ENCODE measurements around the gene LRRC9. TPM values are rescaled to one million over a fixed set of nuclear protein-coding genes. Genes with fewer than 3 reads are reported as not detected.

Gene LRRC9
- total and polyA plus RNA-seq, 2 of the 13 experiments (the other 11 are each of a cell fraction or from before 2014, with no cell fraction given), result 0.08 to 0.18 TPM

- TF ChIP-seq ZBTB8A (CRISPR knock-in tag; IDR thresholded peaks at IDR 0.05; ENCODE audit: borderline replicate concordance, low read depth) (no peak), MYNN (CRISPR knock-in tag; IDR thresholded peaks at IDR 0.05; ENCODE audit: low read depth) (no peak), ZNF609 (CRISPR knock-in tag; IDR thresholded peaks at IDR 0.05; ENCODE audit: borderline replicate concordance) (no peak), HNRNPLL (IDR thresholded peaks at IDR 0.05; ENCODE audit: low read depth, low read length, poor library complexity, severe bottlenecking) (peak; percentile 68), ZNF543 (CRISPR knock-in tag; IDR thresholded peaks at IDR 0.05) (no peak), ZNF121 (CRISPR knock-in tag; IDR thresholded peaks at IDR 0.05) (no peak), ZZZ3 (CRISPR knock-in tag; IDR thresholded peaks at IDR 0.05; ENCODE audit: borderline replicate concordance) (no peak), CHD4 (IDR thresholded peaks at IDR 0.05; ENCODE audit: borderline replicate concordance, low read length) (no peak), ZBTB4 (CRISPR knock-in tag; IDR thresholded peaks at IDR 0.05; ENCODE audit: borderline replicate concordance) (no peak), ZNF703 (CRISPR knock-in tag; IDR thresholded peaks at IDR 0.05; ENCODE audit: borderline replicate concordance) (no peak), NFRKB (IDR thresholded peaks at IDR 0.05) (no peak), THAP11 (CRISPR knock-in tag; IDR thresholded peaks at IDR 0.05) (0 out of 2 replicates have a peak, but pooled peaks have one; percentile 22), ZXDC (CRISPR knock-in tag; IDR thresholded peaks at IDR 0.05) (no peak), ETV6 (CRISPR knock-in tag; conservative IDR thresholded peaks at IDR 0.05) (no peak), SP140L (CRISPR knock-in tag; IDR thresholded peaks at IDR 0.05; ENCODE audit: borderline replicate concordance) (no peak)
Measured at GRCh38 chr14:59919570-59920377, at the start of gene LRRC9 (continued).

All from HepG2 (cell line).